Cardiac fibroblast (primary cell): ENCODE data around the gene HTRA1.

ENCODE experiments used
- DNase-seq, 2 donors: peaks; one replicate each; pipeline versions ENCODE4 v3.0.0 to v3.0.0-alpha.2; 2010; ENCODE audit warnings: low read depth in 2 of 2
- H3K4me3 ChIP-seq, 2 donors: replicated peaks in 1 of 2; 1 replicate in 1 of 2; 2 replicates in 1 of 2; pipeline ENCODE4 v1.5.1; 2011; ENCODE audit warnings: low read depth in 2 of 2, low read length in 2 of 2, mild to moderate bottlenecking in 2 of 2, moderate library complexity in 1 of 2
- CTCF ChIP-seq: IDR thresholded peaks from one replicate; pipeline ENCODE4 v1.5.1; 2011; ENCODE audit warnings: low read depth, mild to moderate bottlenecking, low read length, inconsistent platforms

The HTRA1 gene

GRCh38 chr10:122503012-122503411 is 41.7 kb downstream of the HTRA1 start:
- no peak for DNase-seq
- no peak for TF ChIP-seq CTCF
- no peak overlapping the region for H3K4me3 ChIP-seq

GRCh38 chr10:122503886-122504609 is 42.7 kb downstream of the HTRA1 start:
- TF ChIP-seq CTCF: no peak
- no peak overlapping the region for H3K4me3 ChIP-seq
- no peak for DNase-seq

GRCh38 chr10:122504610-122504950 is 43.2 kb downstream of the HTRA1 start:
- no peak for TF ChIP-seq CTCF
- DNase-seq: peak; percentile 92 to 94
- H3K4me3 ChIP-seq: no peak overlapping the region

- no peak for TF ChIP-seq CTCF
- H3K4me3 ChIP-seq: no peak overlapping the region
- no peak for DNase-seq
Observed at GRCh38 chr10:122505011-122505410, 43.7 kb downstream of the HTRA1 start.

GRCh38 chr10:122505885-122506645 is 44.7 kb downstream of the HTRA1 start:
- TF ChIP-seq CTCF: no peak
- DNase-seq: no peak
- H3K4me3 ChIP-seq: no peak overlapping the region

GRCh38 chr10:122507616-122508015 is 46.3 kb downstream of the HTRA1 start:
- TF ChIP-seq CTCF: no peak
- no peak overlapping the region for H3K4me3 ChIP-seq
- DNase-seq: peak in 1 of 2 donors; percentile 71
